Thymus (tissue), 11 donors: ENCODE data around the gene SUPT20H. TPM values are rescaled to one million over a fixed set of nuclear protein-coding genes. Genes with fewer than 3 reads are reported as not detected.

Experiments
- DNase-seq, 9 donors: peaks; one replicate each; pipeline ENCODE4 v3.0.0-alpha.2; 2013; ENCODE audit warnings: low spot score in 9 of 9, low read depth in 6 of 9, missing footprints in 1 of 9
- H3K27ac ChIP-seq, 2 donors: one replicate each; pipeline ENCODE4 v1.5.1; 2013; ENCODE audit warnings: control low read depth in 1 of 2, low read depth in 1 of 2, low read length in 1 of 2, mild to moderate bottlenecking in 1 of 2, moderate library complexity in 1 of 2
- H3K27me3 ChIP-seq, 2 donors: one replicate each; pipeline ENCODE4 v1.5.1; 2013; ENCODE audit warnings: low read length in 1 of 2; ENCODE audit not compliant: control insufficient read depth in 2 of 2, insufficient read depth in 1 of 2
- H3K36me3 ChIP-seq, 2 donors: one replicate each; pipeline ENCODE4 v1.5.1; 2013; ENCODE audit warnings: low read length in 1 of 2, mild to moderate bottlenecking in 1 of 2, moderate library complexity in 1 of 2; ENCODE audit not compliant: control insufficient read depth in 2 of 2, insufficient read depth in 2 of 2
- H3K4me1 ChIP-seq, 2 donors: one replicate each; pipeline ENCODE4 v1.5.1; 2013; ENCODE audit warnings: low read length in 2 of 2; ENCODE audit not compliant: control insufficient read depth in 2 of 2, insufficient read depth in 2 of 2
- H3K4me3 ChIP-seq, 2 donors: one replicate each; pipeline ENCODE4 v1.5.1; 2013; ENCODE audit warnings: low read length in 2 of 2, control low read depth in 1 of 2, mild to moderate bottlenecking in 1 of 2
- H3K9me3 ChIP-seq, 2 donors: one replicate each; pipeline ENCODE4 v1.5.1; 2013; ENCODE audit warnings: low read length in 1 of 2, mild to moderate bottlenecking in 1 of 2; ENCODE audit not compliant: control insufficient read depth in 2 of 2, insufficient read depth in 1 of 2
- WGBS: extraction: QIAGEN DNeasy Blood & Tissue Kit; methylation state at CpG from one replicate; pipeline ENCODE4 v1.1.7; 2013; 5-methylcytosine and 5-hydroxymethylcytosine counted together
- polyA plus RNA-seq: library from polyadenylated mRNA; stranded (reverse); fragments of 200-250 nt; gene quantifications from one replicate; pipeline ENCODE4 v1.2.3, GENCODE V29; 2013
- total RNA-seq: library from RNA; stranded (reverse); fragments of 120-200 nt; gene quantifications from one replicate; pipeline ENCODE4 v1.2.4, GENCODE V29; 2013
- donor health status: healthy.

Gene SUPT20H
- total and polyA plus RNA-seq, 2 donors, result 31.3 to 45.4 TPM

GRCh38 chr13:36999054-36999714, 60.3 kb downstream of the SUPT20H start, which contains the start of gene ALG5:
Gene ALG5, minus strand, starts transcription at chr13:36999340. Its CDS starts 40 bp downstream, at chr13:36999300.
- peaks cover 6 to 30% of the 10 kb centered on the region in 2 donors for H3K36me3 ChIP-seq
- WGBS, result under 1% methylated on average over 52 of the region's 52 CpGs
- H3K4me1 ChIP-seq, result peaks cover 5 to 10% of the 10 kb centered on the region in 2 donors
- peak; percentile 75 to 96 (median 89) for DNase-seq
- H3K4me3 ChIP-seq, result peak within 1 kb of the TSS; percentile 78 to 97
- H3K27me3 ChIP-seq, result no peaks in the 10 kb centered on the region
- no peaks in the 10 kb centered on the region for H3K9me3 ChIP-seq
- peak within 1 kb of the TSS; percentile 99 to 100 for H3K27ac ChIP-seq

- no peaks in the 10 kb centered on the region for H3K27me3 ChIP-seq
- peaks cover 4 to 31% of the 10 kb centered on the region in 2 donors for H3K36me3 ChIP-seq
- DNase-seq, result peak in 5 of 9 donors; percentile 7 to 34 (median 17)
- H3K9me3 ChIP-seq, result no peaks in the 10 kb centered on the region
- peak overlapping the region; percentile 78 to 97 for H3K4me3 ChIP-seq
- H3K4me1 ChIP-seq, result peaks cover 5 to 10% of the 10 kb centered on the region in 2 donors
- H3K27ac ChIP-seq, result peak overlapping the region; percentile 91 to 94
- WGBS, result under 1% methylated on average over 21 of the region's 21 CpGs
Observed at GRCh38 chr13:36998624-36999041, 60.9 kb downstream of the SUPT20H start.

GRCh38 chr13:36997716-36998427, 61.6 kb downstream of the SUPT20H start:
- Histone ChIP-seq H3K9me3 (no peaks in the 10 kb centered on the region), H3K4me3 (peak overlapping the region; percentile 78 to 97), H3K36me3 (peaks cover 8 to 32% of the 10 kb centered on the region in 2 donors), H3K27me3 (no peaks in the 10 kb centered on the region), H3K27ac (peak overlapping the region in 1 of 2 donors; percentile 94), H3K4me1 (peaks cover 5 to 10% of the 10 kb centered on the region in 2 donors)
- no peak for DNase-seq
- 88% methylated on average over 6 of the region's 6 CpGs for WGBS

GRCh38 chr13:36992362-36992761, 67.1 kb downstream of the SUPT20H start:
- H3K27ac ChIP-seq, result no peak overlapping the region
- peaks cover 0 to 2% of the 10 kb centered on the region in 2 donors for H3K4me1 ChIP-seq
- WGBS, result 98% methylated on average over 4 of the region's 4 CpGs
- no peak for DNase-seq
- peaks cover 47 to 87% of the 10 kb centered on the region in 2 donors for H3K36me3 ChIP-seq
- H3K4me3 ChIP-seq, result no peak overlapping the region
- no peaks in the 10 kb centered on the region for H3K9me3 ChIP-seq
- H3K27me3 ChIP-seq, result no peaks in the 10 kb centered on the region

- Histone ChIP-seq H3K4me1 (no peaks in the 10 kb centered on the region), H3K36me3 (peaks cover 42 to 70% of the 10 kb centered on the region in 2 donors), H3K27ac (no peak overlapping the region), H3K27me3 (no peaks in the 10 kb centered on the region), H3K4me3 (no peak overlapping the region), H3K9me3 (no peaks in the 10 kb centered on the region)
- 96% methylated on average over 2 of the region's 2 CpGs for WGBS
- no peak for DNase-seq
Observed at GRCh38 chr13:36986462-36987240, 72.8 kb downstream of the SUPT20H start.

- peak in 2 of 9 donors; percentile 7 to 41 for DNase-seq
- Histone ChIP-seq H3K27ac (no peak overlapping the region), H3K4me1 (no peaks in the 10 kb centered on the region), H3K4me3 (no peak overlapping the region), H3K9me3 (no peaks in the 10 kb centered on the region), H3K36me3 (peaks cover 8 to 42% of the 10 kb centered on the region in 2 donors), H3K27me3 (no peaks in the 10 kb centered on the region)
- WGBS, result 45% methylated on average over 6 of the region's 6 CpGs
Observed at GRCh38 chr13:36981156-36981743, 78.2 kb downstream of the SUPT20H start.

- 96% methylated on average over 7 of the region's 7 CpGs for WGBS
- Histone ChIP-seq H3K4me3 (no peak overlapping the region), H3K36me3 (peaks cover 14 to 37% of the 10 kb centered on the region in 2 donors), H3K9me3 (peaks cover 0 to 3% of the 10 kb centered on the region in 2 donors), H3K27ac (no peak overlapping the region), H3K27me3 (no peaks in the 10 kb centered on the region), H3K4me1 (no peaks in the 10 kb centered on the region)
- DNase-seq, result no peak
Observed at GRCh38 chr13:36979361-36980050, 80.0 kb downstream of the SUPT20H start.

GRCh38 chr13:36975172-36975571, 84.3 kb downstream of the SUPT20H start:
- Histone ChIP-seq H3K4me1 (no peaks in the 10 kb centered on the region), H3K9me3 (peaks cover 0 to 3% of the 10 kb centered on the region in 2 donors), H3K27me3 (no peaks in the 10 kb centered on the region), H3K27ac (no peak overlapping the region), H3K36me3 (peaks cover 20 to 24% of the 10 kb centered on the region in 2 donors), H3K4me3 (no peak overlapping the region)
- peak in 1 of 9 donors; percentile 10 for DNase-seq
- 60% methylated on average over 1 of the region's 1 CpG for WGBS
